Central memory CD4-positive, alpha-beta T cell (primary cell): Measurements from ENCODE around the gene AP4S1.
"Not testable (repeated sequence)": the region's sequence is repeated elsewhere in the genome, so short reads cannot be mapped to it uniquely, and the experiment has no call there.

Source experiments
- DNase-seq: peaks from one replicate; pipeline ENCODE4 v3.0.0; 2022

Gene AP4S1

DNA sequence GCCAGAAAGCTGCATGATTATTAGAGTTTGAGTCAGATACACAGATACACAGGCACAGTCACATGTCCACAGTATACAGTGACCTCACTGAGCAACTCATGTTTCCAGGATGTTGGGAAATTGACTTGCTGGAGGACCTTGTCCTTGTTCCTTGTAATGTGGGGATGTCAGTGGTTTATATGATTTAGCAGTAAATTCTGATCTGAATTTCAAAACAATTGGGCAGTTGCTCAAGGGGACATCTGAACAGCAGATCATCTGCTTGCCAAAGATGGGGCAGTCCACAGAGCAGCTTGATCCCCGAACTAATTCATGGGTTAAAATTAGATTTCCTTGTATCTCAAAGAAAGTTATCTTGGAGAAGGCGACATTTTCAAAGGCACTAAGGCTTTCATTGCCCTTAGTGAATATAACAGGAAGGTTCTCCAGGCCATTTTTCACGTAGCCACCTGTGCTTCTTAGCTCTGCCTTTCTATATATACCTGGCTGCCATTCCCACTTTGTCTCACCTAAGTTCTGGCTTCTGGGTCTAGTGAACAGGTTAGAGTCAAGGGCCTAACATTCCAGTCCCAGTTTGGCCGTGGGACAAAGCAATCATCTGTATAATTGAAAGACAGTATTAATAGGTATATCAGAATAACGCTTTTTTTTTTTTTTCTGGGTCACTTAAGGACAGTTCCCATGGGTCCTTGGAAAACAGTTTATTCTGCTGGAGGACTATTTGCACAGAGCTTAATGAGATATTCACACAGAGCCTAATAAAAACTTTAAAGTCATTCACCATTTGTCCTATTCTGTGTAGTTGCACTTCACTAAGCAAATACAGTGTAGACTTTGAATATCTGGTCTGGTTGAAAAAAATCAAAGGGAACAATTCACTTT lies 65.7 kb downstream of the AP4S1 start:
- no peak for DNase-seq

DNA sequence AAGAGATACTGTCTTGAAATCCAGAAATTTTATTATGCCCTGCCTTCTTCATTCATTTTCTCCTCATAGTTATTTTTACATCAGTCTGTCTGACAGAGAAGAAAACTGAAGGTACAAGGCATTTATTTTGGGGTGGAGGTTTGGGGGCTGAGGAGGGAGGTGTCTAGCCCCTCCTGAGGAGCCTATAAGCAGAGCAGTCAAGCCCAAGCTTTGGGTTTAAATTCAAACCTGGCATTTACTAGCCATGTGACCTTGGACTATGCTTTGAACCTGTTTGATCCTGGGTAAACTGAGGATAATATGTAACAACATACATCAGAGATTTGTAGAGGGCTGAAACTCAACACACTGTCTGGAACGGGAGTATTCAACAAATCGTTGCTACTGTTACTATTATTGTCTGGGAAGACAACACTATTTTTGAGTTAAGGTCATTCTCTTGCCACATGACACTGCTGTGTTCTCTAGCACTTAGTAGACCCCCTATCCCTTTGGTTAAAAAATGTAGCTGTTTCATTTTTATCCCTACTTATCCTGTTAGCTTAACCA lies 66.8 kb downstream of the AP4S1 start:
- DNase-seq: no peak

DNA sequence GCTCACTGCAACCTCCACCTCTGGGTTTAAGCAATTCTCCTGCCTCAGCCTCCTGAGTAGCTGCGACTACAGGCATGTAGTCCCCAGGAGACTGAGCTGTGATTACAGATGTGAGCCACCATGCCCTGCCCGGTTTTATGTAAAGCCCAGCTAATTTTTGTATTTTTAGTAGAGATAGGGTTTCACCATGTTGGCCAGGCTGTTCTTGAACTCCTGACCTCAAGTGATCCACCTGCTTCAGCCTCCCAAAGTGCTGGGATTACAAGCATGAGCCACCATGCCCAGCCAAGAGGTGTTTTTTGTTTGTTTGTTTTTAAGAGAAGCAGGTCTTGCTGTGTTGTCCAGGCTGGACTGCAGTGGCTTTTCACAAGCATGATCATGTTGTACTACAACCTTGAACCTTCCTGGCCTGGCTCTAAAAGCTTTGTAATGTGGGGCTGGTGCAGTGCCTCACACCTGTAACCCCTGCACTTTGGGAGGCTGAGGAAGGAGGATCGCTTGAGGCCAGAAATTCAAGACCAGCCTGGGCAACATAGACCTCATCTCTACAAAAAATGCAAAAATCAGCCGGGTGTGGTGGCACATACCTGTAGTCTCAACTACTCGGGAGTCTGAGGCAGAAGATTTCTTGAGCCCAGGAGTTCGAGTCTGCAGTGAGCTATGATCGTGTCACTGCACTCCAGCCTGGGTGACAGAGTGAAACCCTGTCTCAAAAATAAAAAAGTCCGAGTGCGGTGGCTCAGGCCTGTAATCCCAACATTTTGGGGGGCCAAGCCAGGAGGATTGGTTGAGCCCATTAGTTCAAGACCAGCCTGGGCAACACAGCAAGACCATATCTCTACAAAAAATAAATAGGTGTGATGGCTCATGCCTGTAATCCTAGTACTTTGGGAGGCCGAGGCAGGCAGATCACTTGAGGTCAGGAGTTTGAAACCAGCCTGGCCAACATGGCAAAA lies 68.7 kb downstream of the AP4S1 start:
- DNase-seq: not testable (repeated sequence)

DNA sequence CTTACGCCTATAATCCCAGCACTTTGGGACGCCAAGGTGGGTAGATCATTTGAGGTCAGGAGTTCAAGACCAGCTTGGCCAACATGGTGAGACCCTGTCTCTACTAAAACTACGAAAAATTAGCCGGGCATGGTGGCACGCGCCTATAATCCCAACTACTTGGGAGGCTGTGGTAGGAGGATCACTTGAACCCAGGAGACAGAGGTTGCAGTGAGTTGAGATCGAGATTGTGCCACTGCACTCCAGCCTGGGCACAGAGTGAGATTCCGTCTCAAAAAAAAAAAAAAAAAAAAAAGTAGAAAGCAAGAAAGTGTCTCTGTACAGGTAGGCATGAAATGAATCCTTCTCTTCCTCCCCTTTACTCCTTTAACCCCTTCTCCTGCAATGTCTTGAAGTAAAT lies 70.4 kb downstream of the AP4S1 start:
- DNase-seq: not testable (repeated sequence)

DNA sequence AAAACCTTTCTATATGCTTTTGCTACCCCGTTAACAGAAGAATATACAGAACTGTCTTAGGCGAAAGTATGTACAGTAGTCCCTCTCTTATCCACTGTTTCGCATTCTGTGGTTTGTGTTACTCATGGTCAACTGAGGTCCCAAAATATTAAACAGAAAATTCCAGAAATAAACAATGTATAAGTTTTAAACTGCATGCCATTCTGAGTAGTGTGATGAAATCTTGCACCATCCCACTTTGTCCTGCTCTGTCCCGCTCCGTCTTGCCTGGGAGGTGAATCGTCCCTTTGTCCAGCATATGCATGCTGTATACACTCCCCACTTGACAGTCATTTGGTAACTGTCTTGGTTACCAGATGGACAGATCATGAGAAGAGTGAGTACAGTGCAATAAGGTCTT lies 70.8 kb downstream of the AP4S1 start:
- no peak for DNase-seq

GRCh38 chr14:31097081-31097480 lies 71.6 kb downstream of the AP4S1 start:
- DNase-seq: no peak

DNA sequence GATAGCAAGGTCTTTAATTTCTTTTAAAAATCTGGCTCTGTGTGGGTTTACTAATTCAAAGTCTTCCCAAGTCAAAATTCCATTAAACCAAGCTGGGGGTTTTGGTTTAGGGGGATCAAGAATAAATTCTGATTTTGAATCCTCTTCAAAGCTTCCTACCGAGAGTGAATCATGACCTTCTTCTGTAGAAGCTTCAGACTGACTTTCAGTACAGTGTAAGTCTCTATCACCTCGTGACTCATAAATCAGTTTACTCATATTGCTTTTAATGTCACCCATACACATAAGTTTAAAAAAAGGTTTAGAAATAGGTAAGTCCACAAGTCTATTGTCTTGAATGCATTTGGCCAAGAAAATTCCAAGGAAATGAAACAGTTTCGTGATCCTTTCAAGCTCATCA lies 81.3 kb downstream of the AP4S1 start:
- no peak for DNase-seq

DNA sequence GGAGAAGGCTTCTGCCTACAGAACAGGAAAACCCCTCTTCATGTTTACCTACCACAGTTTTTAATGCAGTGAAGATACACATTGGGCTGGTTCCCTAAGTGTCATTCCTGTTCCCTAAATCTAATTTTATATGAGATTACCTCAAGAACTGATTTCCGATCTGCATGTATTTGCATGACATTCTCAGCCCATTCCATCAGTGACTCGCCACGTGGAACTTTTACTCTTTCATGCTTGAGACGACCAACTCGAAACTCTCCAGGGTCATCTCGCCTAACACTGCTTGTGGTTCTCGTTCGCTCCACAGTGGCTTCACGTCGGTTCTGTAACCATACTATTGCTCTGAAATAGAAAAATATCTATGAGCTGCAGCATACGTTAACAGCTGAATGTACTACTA lies 83.8 kb downstream of the AP4S1 start:
- DNase-seq: no peak

DNA sequence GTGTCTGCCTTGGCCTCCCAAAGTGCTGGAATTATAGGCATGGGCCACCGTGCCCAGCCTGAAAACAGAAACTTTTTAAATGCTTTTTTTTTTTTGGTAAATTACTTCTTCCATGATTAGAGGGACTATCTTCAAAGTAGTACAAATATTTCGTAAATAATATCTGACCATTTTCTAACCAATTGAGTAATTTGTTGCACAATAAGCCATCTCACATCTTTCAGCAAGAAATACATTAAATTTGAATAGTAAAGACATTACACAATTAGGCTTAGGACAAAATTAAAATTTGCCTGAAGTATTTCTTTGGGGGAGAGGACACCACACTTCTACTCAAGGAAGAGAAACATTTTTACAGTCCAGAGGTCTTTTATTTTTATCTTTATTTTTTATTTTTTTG lies 85.4 kb downstream of the AP4S1 start:
- DNase-seq: no peak

DNA sequence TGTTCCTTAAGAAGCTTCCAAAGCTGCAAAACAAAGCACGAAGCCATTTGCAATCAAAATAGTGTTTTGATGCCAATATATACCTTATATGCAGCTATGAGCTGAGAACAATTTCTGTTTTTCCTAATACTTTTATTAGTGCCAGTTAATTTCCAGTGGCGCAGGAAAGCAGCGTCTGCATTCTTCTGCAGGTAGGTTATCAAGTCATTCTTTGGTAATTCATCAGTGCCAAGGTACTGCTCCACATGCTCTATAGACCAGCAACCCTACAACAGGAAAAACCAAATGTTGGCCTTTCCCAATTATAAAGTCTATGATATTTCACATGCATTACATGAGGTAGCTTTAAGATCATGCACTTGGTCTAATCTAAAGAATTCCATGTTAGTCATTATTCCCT lies 88.3 kb downstream of the AP4S1 start:
- DNase-seq: no peak

DNA sequence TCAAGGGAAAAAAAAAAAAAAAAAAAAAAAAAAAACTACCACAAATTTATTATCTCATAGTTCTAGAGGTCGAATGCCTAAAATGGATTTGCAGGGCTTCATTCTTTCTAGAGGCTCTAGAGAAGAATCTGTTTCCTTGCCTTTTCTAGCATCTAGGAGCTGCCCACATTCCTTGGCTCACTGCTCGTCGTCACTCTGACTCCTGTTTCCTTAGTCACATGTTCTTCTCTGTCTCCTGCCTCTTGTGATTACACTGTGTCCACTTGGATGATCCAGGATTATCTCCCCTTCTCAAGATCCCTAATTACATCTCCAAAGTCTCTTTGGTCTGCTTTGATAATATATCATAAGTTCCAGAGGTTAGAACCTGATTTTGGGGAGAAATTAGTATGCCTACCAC lies 93.4 kb downstream of the AP4S1 start:
- no peak for DNase-seq

DNA sequence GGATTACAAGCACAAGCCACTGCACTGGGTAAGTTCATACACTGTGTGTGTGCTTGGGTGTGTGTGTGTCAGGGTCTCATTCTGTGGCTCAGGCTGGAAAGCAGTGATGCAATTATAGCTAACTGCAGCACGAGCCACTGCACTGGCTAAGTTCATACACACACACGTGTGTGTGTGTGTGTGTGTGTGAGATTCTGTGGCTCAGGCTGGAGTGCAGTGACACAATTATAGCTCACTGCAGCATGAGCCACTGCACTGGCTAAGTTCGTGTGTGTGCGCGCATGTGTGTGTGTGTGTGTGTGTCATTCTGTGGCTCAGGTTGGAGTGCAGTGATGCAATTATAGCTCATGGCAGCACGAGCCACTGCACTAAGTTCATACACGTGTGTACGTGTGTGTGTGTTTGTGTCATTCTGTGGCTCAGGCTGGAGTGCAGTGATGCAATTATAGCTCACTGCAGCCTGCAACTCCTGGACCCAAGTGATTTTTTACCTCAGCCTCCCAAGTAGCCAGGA lies 96.7 kb downstream of the AP4S1 start:
- no peak for DNase-seq

DNA sequence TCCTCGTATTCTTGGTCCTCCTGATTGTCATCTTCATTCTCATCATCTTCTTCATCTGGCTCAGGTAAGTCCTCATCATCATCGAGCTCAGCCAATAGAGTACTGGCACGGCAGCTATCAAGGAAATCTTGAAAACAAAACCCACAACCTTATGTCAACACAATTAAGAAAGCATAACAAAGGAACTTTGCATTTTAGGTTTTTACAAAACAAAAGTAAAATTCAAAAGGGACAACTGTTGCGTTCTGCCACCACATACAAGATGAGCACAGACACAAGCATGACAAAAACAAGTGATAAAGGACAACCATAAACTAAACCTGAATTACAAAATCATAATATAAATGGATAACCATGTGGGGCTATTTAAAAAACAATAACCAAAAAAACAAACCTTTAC lies 97.5 kb downstream of the AP4S1 start:
- no peak for DNase-seq

- peak; percentile 85 for DNase-seq
Measured at GRCh38 chr14:31124197-31124596, 98.7 kb downstream of the AP4S1 start.

DNA sequence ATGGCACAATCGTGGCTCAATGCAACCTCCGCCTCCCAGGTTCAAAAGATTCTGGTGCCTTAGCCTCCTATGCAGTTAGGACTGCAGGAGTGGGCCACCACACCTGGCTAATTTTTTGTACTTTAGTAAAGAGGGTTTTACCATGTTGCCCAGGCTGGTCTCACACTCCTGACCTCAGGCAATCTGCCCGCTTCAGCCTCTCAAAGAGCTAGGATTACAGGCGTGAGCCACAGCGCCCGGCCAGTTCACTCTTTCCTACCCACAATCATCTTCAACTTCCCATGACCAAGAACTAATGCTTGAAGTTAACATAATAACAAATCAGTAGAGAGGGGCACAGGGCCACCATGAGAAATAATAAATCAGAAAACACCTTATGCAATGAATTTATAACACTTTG lies 99.8 kb downstream of the AP4S1 start:
- no peak for DNase-seq

GRCh38 chr14:31126680-31127079 lies 101.2 kb downstream of the AP4S1 start:
- DNase-seq: no peak

DNA sequence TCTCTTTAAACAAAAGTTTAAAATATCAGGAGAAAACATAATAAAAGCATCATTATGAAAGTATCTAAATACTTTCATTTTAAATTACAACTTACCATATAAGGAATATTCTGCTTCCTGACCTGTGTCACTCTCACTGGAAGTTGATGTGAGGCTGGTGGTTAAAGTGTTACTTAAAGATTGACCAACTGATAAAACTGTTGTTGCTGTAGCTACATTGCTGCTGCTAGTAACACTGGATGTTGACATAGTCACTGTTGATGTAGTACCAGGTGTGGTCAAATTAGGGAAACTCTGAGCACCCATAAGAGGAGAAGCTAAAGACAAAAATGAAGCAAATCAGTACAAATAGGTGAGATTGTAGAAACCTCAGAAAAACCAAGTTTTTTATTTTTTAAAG lies 102.2 kb downstream of the AP4S1 start:
- peak; percentile 89 for DNase-seq

DNA sequence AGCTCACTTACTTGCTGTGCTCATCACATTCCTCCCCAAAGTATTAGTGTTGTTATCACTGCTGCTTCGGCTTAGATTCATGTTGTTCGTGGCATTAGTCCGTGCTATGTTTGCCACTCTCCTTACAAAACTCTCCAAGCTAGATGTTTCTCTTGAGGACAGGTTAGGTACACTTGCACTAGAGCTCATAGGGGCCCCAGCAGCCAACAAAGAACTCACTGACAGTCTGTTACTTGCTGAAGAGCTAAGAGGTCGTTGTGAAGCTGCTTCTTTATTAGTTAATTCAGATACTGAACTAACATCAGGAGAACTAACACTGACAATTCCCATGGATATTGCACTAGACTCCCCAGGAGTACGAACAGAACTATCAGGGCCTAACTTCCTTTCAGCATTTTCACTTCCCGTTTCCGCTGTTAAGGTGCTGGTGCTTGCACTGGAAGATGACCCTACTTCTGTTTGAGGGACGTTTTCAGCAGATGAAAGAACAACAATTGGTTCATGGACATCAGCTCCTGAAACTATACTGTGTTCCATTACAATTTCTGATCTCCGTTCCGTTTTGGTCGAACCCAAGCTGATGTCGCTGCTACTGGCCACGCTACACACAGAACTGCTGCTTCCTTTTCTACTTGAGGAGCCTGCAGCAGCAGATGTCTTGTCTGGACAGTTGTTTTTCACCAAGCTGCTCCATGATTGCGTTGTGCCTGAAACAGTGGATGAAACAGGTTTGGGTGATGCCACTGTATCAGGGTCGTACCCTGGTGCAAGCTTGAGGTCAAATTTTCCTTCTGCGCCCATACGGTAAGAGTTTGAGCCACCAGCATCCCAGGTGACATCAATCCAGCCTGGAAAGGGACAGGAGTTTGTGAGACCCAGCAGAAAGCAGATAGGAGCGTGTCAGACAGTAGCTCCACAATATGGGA lies 103.4 kb downstream of the AP4S1 start:
- no peak for DNase-seq

GRCh38 chr14:31133133-31133532 lies 107.7 kb downstream of the AP4S1 start:
- no peak for DNase-seq

DNA sequence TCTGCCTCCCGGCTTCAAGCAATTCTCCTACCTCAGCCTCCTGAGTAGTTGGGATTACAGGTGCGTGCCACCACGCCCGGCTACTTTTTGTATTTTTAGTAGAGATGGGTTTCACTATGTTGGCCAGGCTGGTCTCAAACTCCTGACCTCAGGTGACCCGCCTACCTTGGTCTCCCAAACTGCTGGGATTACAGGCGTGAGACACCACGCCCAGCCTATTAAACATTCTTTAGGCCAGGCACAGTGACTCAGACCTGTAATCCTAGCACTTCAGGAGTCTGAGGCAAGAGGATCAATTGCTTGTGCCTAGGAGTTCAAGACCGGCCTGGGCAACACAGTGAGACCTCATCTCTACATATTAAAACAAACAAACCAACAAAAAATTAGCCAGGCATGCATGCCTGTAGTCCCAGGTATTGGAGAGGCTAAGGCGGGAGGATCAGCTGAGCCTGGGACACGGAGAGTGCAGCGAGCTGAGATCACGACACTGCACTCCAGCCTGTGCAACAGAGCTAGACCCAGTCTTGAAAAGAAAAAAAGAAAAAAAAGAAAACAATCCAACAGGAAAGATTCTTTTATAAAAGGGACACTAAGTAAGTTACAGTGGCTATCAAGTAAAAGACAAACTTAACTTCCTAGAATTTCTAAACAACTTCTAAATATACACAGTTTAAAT lies 111.9 kb downstream of the AP4S1 start:
- no peak for DNase-seq

- no peak for DNase-seq
Measured at GRCh38 chr14:31138301-31138700, 112.9 kb downstream of the AP4S1 start.
